ENCODE measurements around the gene MPO. TPM values are rescaled to one million over a fixed set of nuclear protein-coding genes. Genes with fewer than 3 reads are reported as not detected.

The MPO gene
- total RNA-seq, 4 donors from 2014 or later: not detected

DNA sequence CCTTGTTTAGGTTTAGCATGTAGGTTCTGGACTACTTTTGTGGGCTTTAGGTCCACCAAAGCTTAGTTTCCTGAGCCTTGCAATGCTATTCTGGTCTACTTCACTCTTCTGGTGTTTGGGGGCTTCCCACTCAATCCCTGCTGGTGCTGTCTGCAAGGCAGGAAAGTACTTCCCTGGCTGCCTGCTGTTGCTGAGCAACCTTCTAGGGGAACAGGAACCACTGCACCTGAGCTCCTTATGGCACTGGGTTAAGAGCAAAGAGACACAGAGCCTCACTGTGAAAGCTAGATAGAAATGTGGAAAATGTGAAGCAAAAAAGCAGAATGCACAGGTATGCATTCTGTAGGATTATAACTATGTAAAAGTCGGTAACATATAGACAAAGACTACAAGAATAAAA, 17.0 kb downstream of the MPO start:
- WGBS: 78% methylated on average over 1 of the region's 1 CpG
- no peak overlapping the region for H3K27ac ChIP-seq
- no peaks in the 10 kb centered on the region for H3K9me3 ChIP-seq
- TF ChIP-seq, protein P1, sequence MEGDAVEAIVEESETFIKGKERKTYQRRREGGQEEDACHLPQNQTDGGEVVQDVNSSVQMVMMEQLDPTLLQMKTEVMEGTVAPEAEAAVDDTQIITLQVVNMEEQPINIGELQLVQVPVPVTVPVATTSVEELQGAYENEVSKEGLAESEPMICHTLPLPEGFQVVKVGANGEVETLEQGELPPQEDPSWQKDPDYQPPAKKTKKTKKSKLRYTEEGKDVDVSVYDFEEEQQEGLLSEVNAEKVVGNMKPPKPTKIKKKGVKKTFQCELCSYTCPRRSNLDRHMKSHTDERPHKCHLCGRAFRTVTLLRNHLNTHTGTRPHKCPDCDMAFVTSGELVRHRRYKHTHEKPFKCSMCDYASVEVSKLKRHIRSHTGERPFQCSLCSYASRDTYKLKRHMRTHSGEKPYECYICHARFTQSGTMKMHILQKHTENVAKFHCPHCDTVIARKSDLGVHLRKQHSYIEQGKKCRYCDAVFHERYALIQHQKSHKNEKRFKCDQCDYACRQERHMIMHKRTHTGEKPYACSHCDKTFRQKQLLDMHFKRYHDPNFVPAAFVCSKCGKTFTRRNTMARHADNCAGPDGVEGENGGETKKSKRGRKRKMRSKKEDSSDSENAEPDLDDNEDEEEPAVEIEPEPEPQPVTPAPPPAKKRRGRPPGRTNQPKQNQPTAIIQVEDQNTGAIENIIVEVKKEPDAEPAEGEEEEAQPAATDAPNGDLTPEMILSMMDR (IDR thresholded peaks at IDR 0.05): no peak
- TF ChIP-seq POLR2AphosphoS5 (IDR thresholded peaks at IDR 0.05) (no peak), EP300 (IDR thresholded peaks at IDR 0.05) (no peak)
- H3K27me3 ChIP-seq: peaks cover 65% of the 10 kb centered on the region
- no peaks in the 10 kb centered on the region for H3K4me1 ChIP-seq
- no peaks in the 10 kb centered on the region for H3K36me3 ChIP-seq
- no peak for DNase-seq (ENCODE audit: low spot score in 2 of 2)
- H3K4me3 ChIP-seq: no peak overlapping the region

DNA sequence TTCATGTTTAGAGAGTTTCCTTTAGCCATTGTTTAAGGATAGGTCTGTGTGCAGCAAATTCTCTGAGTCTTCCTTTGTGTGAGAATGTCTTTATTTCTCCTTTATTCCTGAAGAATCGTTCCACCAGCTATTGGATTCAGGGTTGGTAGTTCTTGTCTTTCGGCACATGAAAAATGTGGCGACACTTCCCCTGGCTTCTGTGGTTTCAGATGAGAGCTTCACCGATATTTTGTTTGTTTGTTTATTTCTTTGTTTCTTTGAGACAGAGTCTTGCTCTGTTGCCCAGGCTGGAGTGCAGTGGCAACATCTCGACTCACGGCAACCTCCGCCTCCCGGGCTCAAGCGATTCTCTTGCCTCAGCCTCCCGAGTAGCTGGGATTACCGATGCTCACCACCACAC, 18.6 kb downstream of the MPO start:
- peaks cover 58% of the 10 kb centered on the region for H3K27me3 ChIP-seq

DNA sequence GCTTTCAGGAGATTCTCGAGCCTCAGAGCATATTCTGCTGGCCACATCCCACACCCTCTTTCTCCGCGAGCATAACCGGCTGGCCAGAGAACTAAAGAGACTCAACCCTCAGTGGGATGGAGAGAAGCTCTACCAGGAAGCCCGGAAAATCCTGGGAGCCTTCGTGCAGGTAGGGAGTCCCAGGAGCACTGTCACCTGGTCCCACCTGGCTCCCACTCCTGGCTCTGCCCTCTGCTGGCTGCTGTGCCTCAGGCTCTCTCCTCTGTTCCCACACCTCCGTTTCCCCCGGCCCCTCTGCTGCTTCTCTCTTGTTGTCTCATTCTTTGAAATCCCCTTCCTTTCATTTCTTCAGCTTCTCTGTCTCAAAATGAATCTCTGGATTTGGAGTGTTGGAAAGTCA, 25.9 kb downstream of the MPO start:
- 21% methylated on average over 8 of the region's 8 CpGs for WGBS
- peaks cover 37% of the 10 kb centered on the region for H3K27me3 ChIP-seq
- peak in 1 of 2 donors; percentile 57 for DNase-seq (ENCODE audit: low spot score in 2 of 2)

More for the DNA sequence above, 18.6 kb downstream of the MPO start:
- Histone ChIP-seq H3K4me3 (no peak overlapping the region), H3K4me1 (no peaks in the 10 kb centered on the region), H3K36me3 (no peaks in the 10 kb centered on the region), H3K27ac (no peak overlapping the region), H3K9me3 (no peaks in the 10 kb centered on the region)
- no peak for DNase-seq (ENCODE audit: low spot score in 2 of 2)
- TF ChIP-seq, protein P1 (IDR thresholded peaks at IDR 0.05): no peak
- TF ChIP-seq POLR2AphosphoS5 (IDR thresholded peaks at IDR 0.05) (no peak), EP300 (IDR thresholded peaks at IDR 0.05) (no peak), POLR2A (IDR thresholded peaks at IDR 0.05) (no peak)
- 96% methylated on average over 11 of the region's 11 CpGs for WGBS

DNA sequence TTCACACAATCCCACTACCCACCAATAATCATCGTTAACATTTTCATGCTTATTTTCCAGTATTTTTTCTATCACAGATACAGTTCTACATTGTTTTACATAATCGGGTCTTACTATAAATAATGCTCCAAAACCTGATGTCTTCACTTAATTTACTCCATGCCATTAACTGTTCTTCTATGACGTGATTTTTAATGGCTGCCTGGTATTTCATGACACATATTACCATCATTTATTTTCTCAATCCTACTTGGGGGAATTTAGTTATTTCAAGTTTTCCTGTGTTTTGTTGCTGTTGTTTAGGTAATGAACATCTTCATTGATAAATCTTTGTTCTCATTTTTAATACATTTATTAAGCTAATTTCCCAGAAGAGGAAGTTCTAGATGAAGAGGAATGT, 27.7 kb downstream of the MPO start:
- DNase-seq (ENCODE audit: low spot score in 2 of 2): no peak
- TF ChIP-seq EP300 (IDR thresholded peaks at IDR 0.05) (no peak), POLR2A (IDR thresholded peaks at IDR 0.05) (no peak), POLR2AphosphoS5 (IDR thresholded peaks at IDR 0.05) (no peak)
- TF ChIP-seq, protein P1 (IDR thresholded peaks at IDR 0.05): no peak

More for the DNA sequence above, 25.9 kb downstream of the MPO start:
- H3K9me3 ChIP-seq: no peaks in the 10 kb centered on the region
- H3K4me3 ChIP-seq: no peak overlapping the region
- TF ChIP-seq POLR2A (IDR thresholded peaks at IDR 0.05) (no peak), POLR2AphosphoS5 (IDR thresholded peaks at IDR 0.05) (no peak), EP300 (IDR thresholded peaks at IDR 0.05) (no peak)
- TF ChIP-seq, protein P1 (IDR thresholded peaks at IDR 0.05): no peak
- H3K36me3 ChIP-seq: no peaks in the 10 kb centered on the region
- peaks cover 4% of the 10 kb centered on the region for H3K4me1 ChIP-seq
- H3K27ac ChIP-seq: no peak overlapping the region

DNA sequence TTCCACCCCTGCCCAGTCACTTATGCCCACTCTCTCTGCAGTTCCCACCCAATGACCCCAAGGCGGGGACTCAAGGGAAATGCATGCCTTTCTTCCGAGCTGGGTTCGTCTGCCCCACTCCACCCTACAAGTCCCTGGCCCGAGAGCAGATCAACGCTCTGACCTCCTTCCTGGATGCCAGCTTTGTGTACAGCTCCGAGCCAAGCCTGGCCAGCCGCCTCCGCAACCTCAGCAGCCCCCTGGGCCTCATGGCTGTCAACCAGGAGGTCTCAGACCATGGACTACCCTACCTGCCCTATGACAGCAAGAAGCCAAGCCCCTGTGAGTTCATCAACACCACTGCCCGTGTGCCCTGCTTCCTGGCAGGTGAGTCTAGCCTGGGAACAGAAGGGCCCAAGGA, 28.6 kb downstream of the MPO start:
- Histone ChIP-seq H3K4me3 (no peak overlapping the region), H3K4me1 (peaks cover 15% of the 10 kb centered on the region), H3K36me3 (no peaks in the 10 kb centered on the region), H3K27me3 (peaks cover 44% of the 10 kb centered on the region), H3K9me3 (no peaks in the 10 kb centered on the region), H3K27ac (no peak overlapping the region)
- no peak for DNase-seq (ENCODE audit: low spot score in 2 of 2)
- TF ChIP-seq POLR2A (IDR thresholded peaks at IDR 0.05): no peak
- no peak for TF ChIP-seq POLR2AphosphoS5 (IDR thresholded peaks at IDR 0.05)
- TF ChIP-seq, protein P1 (IDR thresholded peaks at IDR 0.05): no peak
- TF ChIP-seq EP300 (IDR thresholded peaks at IDR 0.05): no peak
- 66% methylated on average over 6 of the region's 9 CpGs for WGBS

More for the DNA sequence above, 27.7 kb downstream of the MPO start:
- WGBS: 77% methylated on average over 3 of the region's 3 CpGs
- H3K9me3 ChIP-seq: no peaks in the 10 kb centered on the region
- H3K4me1 ChIP-seq: peaks cover 15% of the 10 kb centered on the region
- peaks cover 44% of the 10 kb centered on the region for H3K27me3 ChIP-seq
- no peak overlapping the region for H3K4me3 ChIP-seq
- H3K27ac ChIP-seq: no peak overlapping the region
- no peaks in the 10 kb centered on the region for H3K36me3 ChIP-seq
